Stromal cell of bone marrow (primary cell): Measurements from ENCODE around the gene INCA1.

Experiments used
- DNase-seq: peaks from one replicate; pipeline ENCODE4 v3.0.0-alpha.2; 2012; ENCODE audit warnings: low read depth

Gene INCA1

DNA sequence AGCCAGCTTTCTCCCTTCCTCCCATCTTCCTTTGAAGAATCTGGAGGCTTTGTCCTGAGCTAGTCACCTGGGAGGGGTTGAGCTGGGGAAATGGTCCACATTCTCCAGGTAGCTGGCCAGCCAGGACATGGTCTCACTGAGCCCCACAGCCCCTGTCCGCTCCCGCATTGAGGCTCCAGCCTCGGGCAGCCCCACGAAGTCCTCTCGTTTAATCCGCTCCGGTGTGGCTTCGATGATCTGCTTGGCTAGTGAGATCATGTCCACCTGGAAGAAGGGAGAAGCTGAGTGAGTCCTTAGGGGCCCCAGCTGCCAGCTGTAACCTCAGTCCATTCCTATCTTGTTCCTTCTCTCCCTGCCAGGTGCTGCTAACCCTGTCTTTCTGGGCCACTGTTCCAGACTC is 27.0 kb downstream of the INCA1 start:
- no peak for DNase-seq

- no peak for DNase-seq
Measured at GRCh38 chr17:4969551-4970173, 27.7 kb downstream of the INCA1 start.

DNA sequence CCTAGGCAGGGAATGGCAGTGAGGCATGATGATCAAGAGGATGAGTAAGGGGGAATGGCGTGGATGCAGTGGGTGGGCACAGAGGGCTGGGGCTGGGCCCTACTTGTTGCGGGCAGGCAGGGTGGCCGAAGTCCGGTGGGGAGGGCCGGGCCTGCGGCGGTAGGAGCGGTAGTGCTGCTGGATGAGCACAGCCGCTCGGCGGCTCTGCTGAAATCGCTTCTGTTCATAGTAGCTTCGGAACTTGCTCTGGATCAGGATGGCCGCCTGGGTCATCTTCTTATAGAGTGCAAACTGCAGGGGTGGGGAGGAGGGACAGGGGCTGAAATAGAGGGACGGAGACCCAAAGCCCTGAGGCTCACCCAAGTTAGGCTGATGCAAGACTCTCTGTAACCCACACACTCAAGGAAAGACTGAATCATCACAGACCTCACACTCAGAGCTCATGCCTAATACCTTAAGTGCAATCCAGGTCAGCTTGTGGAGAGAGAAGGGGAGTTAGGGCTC is 28.2 kb downstream of the INCA1 start:
- peak; percentile 91 for DNase-seq

GRCh38 chr17:4968486-4969046 is 28.8 kb downstream of the INCA1 start:
- no peak for DNase-seq

DNA sequence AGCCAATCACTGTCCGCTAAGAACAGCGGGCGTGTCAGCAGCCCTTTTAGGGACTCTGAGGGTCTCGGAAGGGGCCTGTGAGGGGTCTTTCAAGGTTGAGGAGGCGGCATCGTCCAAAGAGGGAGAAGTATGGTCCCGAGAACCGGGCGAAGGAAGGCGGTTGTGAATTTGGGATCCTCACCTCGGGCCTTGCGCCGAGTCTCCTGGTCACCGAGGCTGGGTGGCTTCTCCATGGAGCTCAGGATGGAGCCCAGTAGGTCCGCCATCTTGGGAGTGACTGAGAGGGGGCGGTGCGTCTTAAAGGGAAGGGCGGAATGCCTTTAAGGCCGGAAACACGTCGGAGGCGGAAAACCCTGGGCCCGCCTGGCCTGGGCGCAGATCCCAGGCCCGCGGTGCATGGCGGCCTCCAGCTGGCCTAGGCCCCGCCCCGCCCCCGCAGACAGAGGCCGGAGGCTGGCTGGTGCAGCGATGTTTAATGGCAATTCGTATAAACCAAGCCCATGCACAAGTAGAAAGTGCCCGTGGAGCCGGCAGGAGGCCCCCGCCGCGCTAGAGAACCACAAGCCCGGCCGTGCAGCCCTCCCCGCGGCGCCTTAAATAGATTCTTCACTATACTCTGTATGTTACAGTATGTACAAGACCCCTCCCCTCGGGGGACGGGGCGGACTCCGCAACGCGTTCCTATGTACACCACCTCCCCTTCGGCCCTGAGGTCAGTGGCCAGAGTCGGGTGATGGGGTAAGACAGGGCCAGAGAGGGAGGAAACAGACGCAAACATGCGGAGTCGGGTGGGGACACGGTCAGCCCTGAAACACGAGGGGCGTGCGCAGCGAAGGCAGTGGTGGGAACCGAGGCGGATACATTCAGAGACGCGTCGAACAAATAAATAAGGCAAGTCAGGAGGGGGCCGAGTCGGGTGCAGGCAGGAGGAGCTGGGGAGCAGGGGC is 29.5 kb downstream of the INCA1 start, which contains the start of gene SPAG7:
Gene SPAG7 (minus strand): TSS at position 279 of the 947 bp plus-strand sequence. CDS start 13 bp downstream, at position 266.
- peak; percentile 91 for DNase-seq

- DNase-seq: peak; percentile 99
Measured at GRCh38 chr17:4966844-4967538, 30.3 kb downstream of the INCA1 start.

- DNase-seq: no peak
Measured at GRCh38 chr17:4965311-4965986, 31.9 kb downstream of the INCA1 start.

DNA sequence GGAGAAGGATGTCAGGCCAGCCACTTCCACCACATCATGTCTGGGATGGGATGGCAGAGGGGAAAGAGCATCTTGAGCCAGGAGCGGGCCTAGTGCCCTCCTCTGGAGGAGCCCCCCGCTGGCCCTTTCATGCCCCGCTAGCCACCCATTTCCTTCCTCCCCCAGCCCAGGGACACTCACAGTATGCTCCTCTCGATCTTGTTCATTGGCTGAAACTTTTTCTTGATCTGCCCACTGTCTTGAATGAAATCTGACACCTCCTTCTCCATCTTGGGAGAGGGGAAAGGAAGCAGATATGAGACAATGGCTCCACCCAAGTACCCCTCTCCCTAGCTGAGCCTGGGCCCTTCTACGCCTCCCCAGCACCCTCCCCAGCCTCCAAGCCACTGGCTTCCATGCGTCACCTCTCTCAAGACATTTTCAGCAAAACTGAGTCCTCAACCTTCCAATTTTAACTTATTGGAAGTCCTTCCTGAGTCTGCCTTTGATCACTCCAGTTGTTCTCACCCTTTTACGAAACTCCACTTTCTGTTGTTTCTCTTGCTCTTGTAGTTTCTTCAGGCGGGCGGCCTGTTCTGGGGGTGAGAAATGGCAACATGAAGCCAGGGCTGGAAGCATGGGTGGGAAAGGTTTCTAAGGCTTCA is 36.9 kb downstream of the INCA1 start:
- DNase-seq: no peak

- no peak for DNase-seq
Measured at GRCh38 chr17:4959261-4959965, 37.9 kb downstream of the INCA1 start.

DNA sequence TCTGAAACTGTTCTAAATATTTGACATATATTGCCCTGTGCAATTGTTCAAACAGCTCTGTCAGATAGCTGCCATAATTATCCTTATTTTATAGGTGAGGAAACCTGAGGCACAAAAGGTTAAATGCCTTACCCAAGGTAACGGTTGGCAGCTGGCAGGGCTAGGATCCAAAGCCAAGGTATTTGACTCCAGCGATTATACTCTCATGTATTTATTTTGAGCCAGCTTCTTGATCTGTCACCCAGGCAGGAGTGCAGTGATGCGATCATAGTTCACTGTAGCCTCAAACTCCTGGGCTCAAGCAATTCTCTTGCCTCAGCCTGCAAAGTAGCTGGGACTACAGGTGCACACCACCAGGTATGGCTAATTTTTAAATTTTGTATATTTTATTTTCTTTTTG is 39.2 kb downstream of the INCA1 start:
- DNase-seq: no peak

GRCh38 chr17:4956493-4957061 is 40.7 kb downstream of the INCA1 start:
- DNase-seq: no peak

GRCh38 chr17:4955091-4955490 is 42.2 kb downstream of the INCA1 start:
- DNase-seq: no peak

GRCh38 chr17:4953451-4953961 is 43.8 kb downstream of the INCA1 start:
- peak; percentile 78 for DNase-seq

- no peak for DNase-seq
Measured at GRCh38 chr17:4951486-4951885, 45.8 kb downstream of the INCA1 start.

- DNase-seq: no peak
Measured at GRCh38 chr17:4950746-4951204, 46.5 kb downstream of the INCA1 start, which contains the start of gene ENO3. ENO3 (plus strand) TSS chr17:4951119; CDS start chr17:4951830, 711 bp downstream.

DNA sequence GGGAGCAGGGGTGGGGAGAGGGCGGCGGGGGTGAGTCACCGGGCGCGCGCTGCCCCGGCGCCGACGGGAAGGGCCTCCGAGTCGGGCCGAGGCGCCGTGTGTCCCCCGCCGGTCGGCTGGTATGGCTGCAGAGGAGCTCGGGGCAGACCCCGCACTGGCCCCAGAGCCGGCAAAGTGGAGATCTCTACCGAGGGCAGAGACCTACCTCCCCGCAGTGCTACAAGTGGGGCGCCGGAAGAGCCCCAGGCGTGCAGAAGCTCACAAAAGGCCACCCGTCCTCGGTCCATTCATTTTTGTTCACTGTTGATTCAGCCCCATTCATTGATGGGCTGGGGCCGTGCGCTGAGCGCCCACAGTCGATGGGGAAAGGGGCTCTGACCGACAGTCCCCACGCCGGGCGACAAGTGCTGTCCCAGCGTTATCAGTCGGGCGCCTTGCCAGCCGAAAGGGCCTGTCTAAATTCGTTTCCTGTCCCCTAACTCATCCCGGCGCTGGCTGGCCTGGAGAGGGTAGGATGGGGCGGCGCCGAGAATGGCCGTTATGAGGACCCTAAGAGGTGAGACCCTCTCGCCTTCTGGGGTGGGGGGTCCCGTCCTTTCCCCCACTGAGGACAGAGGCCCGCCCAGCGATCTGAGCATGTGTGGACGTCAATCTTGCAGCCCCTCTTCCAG is 47.1 kb downstream of the INCA1 start:
- DNase-seq: no peak

DNA sequence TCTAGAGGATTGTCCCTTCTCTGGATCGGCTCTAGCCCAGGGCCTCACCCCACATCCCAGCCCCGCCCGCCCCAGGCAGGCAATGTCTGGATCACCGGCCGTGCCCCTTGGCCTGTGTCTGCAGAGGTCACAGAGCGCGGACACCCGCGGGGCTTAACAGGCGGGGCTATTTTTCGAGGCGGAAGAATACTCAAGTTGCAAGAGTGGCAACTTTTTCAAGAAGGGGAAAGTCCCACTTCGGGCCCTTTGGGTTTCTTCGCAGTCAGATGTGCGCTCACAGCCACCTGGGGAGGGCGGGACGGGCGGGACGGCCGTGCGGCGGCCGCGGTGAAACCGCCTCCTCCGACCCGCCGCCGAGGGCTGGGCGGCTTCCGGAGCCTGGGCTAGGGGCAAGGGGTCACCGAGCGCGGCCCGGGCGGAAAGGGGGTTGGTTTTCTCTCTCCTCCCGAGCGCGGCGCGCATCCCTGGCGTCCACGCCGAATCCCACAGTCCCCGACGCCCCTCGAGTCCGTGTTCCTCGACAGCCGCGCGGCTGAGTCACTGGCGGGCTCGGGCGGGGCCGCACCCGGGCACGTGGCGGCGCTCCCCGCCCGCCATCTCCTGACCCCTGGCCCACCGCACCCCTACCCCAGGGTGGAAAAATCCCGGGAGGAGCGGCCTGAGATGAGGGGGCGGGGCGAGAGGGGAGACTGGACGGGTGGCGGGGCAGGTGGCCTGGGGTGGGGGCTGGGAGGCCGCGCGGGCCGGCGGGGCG is 47.8 kb downstream of the INCA1 start:
- no peak for DNase-seq

DNA sequence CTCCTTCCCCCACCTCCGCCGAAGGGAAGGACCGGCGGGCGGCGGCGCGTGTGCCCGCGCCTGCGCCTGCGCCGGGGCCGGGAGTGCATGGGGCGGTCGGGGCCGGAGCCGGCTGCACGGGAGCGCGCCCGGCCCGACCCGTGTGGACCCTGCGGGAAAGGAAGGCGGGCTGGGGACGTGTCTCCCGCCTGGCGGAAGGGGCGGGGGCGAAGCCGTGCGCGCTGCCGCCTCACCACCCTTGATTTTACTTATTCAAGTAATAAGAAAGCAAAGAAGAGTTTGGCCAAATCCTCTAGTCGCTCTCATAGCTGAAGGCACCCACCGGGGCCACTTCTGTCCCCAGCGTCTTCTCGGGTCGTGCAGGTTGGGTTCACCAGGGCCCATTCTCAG is 48.4 kb downstream of the INCA1 start:
- peak; percentile 86 for DNase-seq
